CD14-positive monocyte (primary cell): ENCODE measurements around the gene JMJD6. TPM values are rescaled to one million over a fixed set of nuclear protein-coding genes. Genes with fewer than 3 reads are reported as not detected.
"Not testable (repeated sequence)": the region's sequence is repeated elsewhere in the genome, so short reads cannot be mapped to it uniquely, and the experiment has no call there.

Experiments used
- DNase-seq, 3 donors: peaks; one replicate each; pipeline ENCODE4 v3.0.0-alpha.2; 2011 to 2022
- H2AFZ ChIP-seq: 2 replicates; pipeline ENCODE4 v1.6.0; 2012; ENCODE audit warnings: mild to moderate bottlenecking, low read depth, low read length, inconsistent platforms; ENCODE audit not compliant: insufficient read depth, poor library complexity, severe bottlenecking
- H3K27ac ChIP-seq, 2 donors: 1 replicate in 1 of 2; 2 replicates in 1 of 2; pipeline ENCODE4 v1.5.1; 2012 to 2013; ENCODE audit warnings: low read length in 2 of 2, control low read depth in 1 of 2, inconsistent platforms in 1 of 2, low read depth in 1 of 2, mild to moderate bottlenecking in 1 of 2
- H3K27me3 ChIP-seq, 2 donors: one replicate each; pipeline versions ENCODE4 v1.6.0 to v1.6.1; 2011 to 2013; ENCODE audit warnings: low read length in 2 of 2; ENCODE audit not compliant: control insufficient read depth in 2 of 2, insufficient read depth in 2 of 2
- H3K36me3 ChIP-seq, 2 donors: replicated peaks in 1 of 2; 1 replicate in 1 of 2; 2 replicates in 1 of 2; pipeline versions ENCODE4 v1.5.1 to v1.6.1; 2012 to 2013; ENCODE audit warnings: low read length in 2 of 2, control low read depth in 1 of 2, inconsistent platforms in 1 of 2, mild to moderate bottlenecking in 1 of 2; ENCODE audit not compliant: insufficient read depth in 2 of 2, control insufficient read depth in 1 of 2
- H3K4me1 ChIP-seq, 2 donors: 1 replicate in 1 of 2; 2 replicates in 1 of 2; pipeline versions ENCODE4 v1.5.1 to v1.6.1; 2012 to 2013; ENCODE audit warnings: low read length in 2 of 2, control low read depth in 1 of 2, inconsistent platforms in 1 of 2, mild to moderate bottlenecking in 1 of 2, moderate library complexity in 1 of 2; ENCODE audit not compliant: insufficient read depth in 2 of 2, control insufficient read depth in 1 of 2
- H3K4me2 ChIP-seq: replicated peaks from 2 replicates; pipeline ENCODE3; 2012; ENCODE audit warnings: low read length, moderate library complexity, mild to moderate bottlenecking; ENCODE audit not compliant: poor library complexity, severe bottlenecking; ENCODE audit errors: extremely low read depth
- H3K4me3 ChIP-seq, 3 experiments: fragments of 200-600 bp in 1 of 3; sonication (generic) in 1 of 3; replicated peaks in 1 of 3; 1 replicate in 2 of 3; 2 replicates in 1 of 3; pipeline ENCODE4 v1.5.1; 2011 to 2013; ENCODE audit warnings: low read length in 3 of 3, mild to moderate bottlenecking in 3 of 3, control low read depth in 2 of 3, low read depth in 2 of 3, inconsistent platforms in 1 of 3, moderate library complexity in 1 of 3
- H3K79me2 ChIP-seq: 2 replicates; pipeline ENCODE4 v1.6.0; 2012; ENCODE audit warnings: mild to moderate bottlenecking, control low read depth, inconsistent platforms, low read length, moderate library complexity; ENCODE audit not compliant: insufficient read depth
- H3K9ac ChIP-seq: 2 replicates; pipeline ENCODE4 v1.6.0; 2017; ENCODE audit warnings: low read length, mild to moderate bottlenecking; ENCODE audit not compliant: insufficient read depth, poor library complexity, severe bottlenecking
- H3K9me3 ChIP-seq, 2 donors: replicated peaks in 1 of 2; 1 replicate in 1 of 2; 2 replicates in 1 of 2; pipeline versions ENCODE4 v1.5.1 to v1.6.1; 2012 to 2013; ENCODE audit warnings: low read length in 2 of 2, control low read depth in 1 of 2; ENCODE audit not compliant: control insufficient read depth in 1 of 2, insufficient read depth in 1 of 2
- H4K20me1 ChIP-seq: 2 replicates; pipeline ENCODE4 v1.6.0; 2012; ENCODE audit warnings: mild to moderate bottlenecking, low read length, control low read depth, moderate library complexity; ENCODE audit not compliant: insufficient read depth
- H3K27ac Mint-ChIP-seq, 7 donors: one replicate each; pipeline ENCODE4 v1.8.0; 2020; ENCODE audit warnings: mild to moderate bottlenecking in 7 of 7, mixed read lengths in 7 of 7, moderate library complexity in 6 of 7, inconsistent platforms in 2 of 7
- H3K27me3 Mint-ChIP-seq, 3 donors: one replicate each; pipeline ENCODE4 v1.8.0; 2021 to 2022; ENCODE audit warnings: low read depth in 3 of 3, mild to moderate bottlenecking in 3 of 3, mixed read lengths in 3 of 3, moderate library complexity in 3 of 3, inconsistent platforms in 1 of 3
- H3K36me3 Mint-ChIP-seq, 2 donors: one replicate each; pipeline ENCODE4 v1.8.0; 2020; ENCODE audit warnings: mixed read lengths in 2 of 2, inconsistent platforms in 1 of 2, mild to moderate bottlenecking in 1 of 2
- H3K4me1 Mint-ChIP-seq: one replicate; pipeline ENCODE4 v1.8.0; 2020; ENCODE audit warnings: mild to moderate bottlenecking, mixed read lengths
- H3K4me3 Mint-ChIP-seq, 2 donors: one replicate each; pipeline ENCODE4 v1.8.0; 2020; ENCODE audit warnings: mild to moderate bottlenecking in 2 of 2, mixed read lengths in 2 of 2, moderate library complexity in 1 of 2
- H3K9me3 Mint-ChIP-seq, 7 donors: one replicate each; pipeline ENCODE4 v1.8.0; 2020 to 2022; ENCODE audit warnings: mixed read lengths in 7 of 7, mild to moderate bottlenecking in 6 of 7, moderate library complexity in 6 of 7, inconsistent platforms in 2 of 7
- WGBS: methylation state at CpG from one replicate; pipeline ENCODE4 v1.1.5; 2013; ENCODE audit warnings: missing lambda C conversion rate; ENCODE audit not compliant: insufficient coverage; 5-methylcytosine and 5-hydroxymethylcytosine counted together
- intact Hi-C, 2 donors: fragments of 100-400 bp; cut with micrococcal nuclease; formaldehyde crosslinking; loops; one replicate each; pipeline versions ENCODE4 v1.15.0 to v1.15.1; 2023
- polyA plus RNA-seq, 3 donors: library from polyadenylated mRNA; depleted of rRNA in 1 of 3; unstranded in 2 of 3; stranded (reverse) in 1 of 3; fragments of 300-500 nt in 2 of 3; fragments of >200 nt in 1 of 3; fragmentation: Illumina TruSeq in 2 of 3; gene quantifications; 1 replicate in 2 of 3; 2 replicates in 1 of 3; pipeline ENCODE4 v1.2.3, GENCODE V29; 2012 to 2021
- TF ChIP-seq, protein P1 (sequence below): fragments of 200-600 bp; IDR thresholded peaks from one replicate; pipeline ENCODE4 v1.8.0; 2022; ENCODE audit warnings: antibody characterized with exemption, mild to moderate bottlenecking

The JMJD6 gene
- polyA plus RNA-seq, 3 donors = 24.6 to 75.0 (median 26.2) TPM

DNA sequence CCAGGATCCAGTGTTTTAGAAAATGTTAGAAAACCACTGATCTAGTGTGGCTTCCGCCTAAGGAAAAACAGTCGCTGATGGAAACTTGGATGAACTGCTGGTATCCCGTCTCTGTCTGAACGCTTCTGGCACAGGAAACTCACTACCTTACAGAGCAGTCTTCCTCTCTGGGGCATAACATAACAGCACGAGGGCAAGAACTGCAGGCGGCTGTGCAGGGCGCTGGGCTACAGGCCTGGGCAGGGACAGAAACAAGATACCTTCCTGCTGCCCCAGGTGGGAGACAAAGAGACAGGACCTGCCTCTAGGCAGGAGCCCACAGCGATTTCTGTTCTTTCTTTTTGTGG, 26.2 kb downstream of the JMJD6 start:
- Mint-ChIP-seq H3K27me3 (peaks cover 0 to 12% (median 8%) of the 10 kb centered on the region in 3 donors), H3K4me3 (no peak overlapping the region), H3K36me3 (no peaks in the 10 kb centered on the region), H3K4me1 (peaks cover 4% of the 10 kb centered on the region), H3K9me3 (no peaks in the 10 kb centered on the region), H3K27ac (no peak overlapping the region)
- WGBS = 90% methylated on average over 8 of the region's 8 CpGs
- H3K9me3 ChIP-seq = no peaks in the 10 kb centered on the region
- no peak for DNase-seq
- intact Hi-C loops = loop anchor here in 1 of 2 donors (10.0 kb wide), 1 partner anchor 175 kb away; no protein-coding TSS in a partner anchor
- no peak overlapping the region for H3K4me3 ChIP-seq
- H4K20me1 ChIP-seq = no peaks in the 10 kb centered on the region
- TF ChIP-seq, protein P1, sequence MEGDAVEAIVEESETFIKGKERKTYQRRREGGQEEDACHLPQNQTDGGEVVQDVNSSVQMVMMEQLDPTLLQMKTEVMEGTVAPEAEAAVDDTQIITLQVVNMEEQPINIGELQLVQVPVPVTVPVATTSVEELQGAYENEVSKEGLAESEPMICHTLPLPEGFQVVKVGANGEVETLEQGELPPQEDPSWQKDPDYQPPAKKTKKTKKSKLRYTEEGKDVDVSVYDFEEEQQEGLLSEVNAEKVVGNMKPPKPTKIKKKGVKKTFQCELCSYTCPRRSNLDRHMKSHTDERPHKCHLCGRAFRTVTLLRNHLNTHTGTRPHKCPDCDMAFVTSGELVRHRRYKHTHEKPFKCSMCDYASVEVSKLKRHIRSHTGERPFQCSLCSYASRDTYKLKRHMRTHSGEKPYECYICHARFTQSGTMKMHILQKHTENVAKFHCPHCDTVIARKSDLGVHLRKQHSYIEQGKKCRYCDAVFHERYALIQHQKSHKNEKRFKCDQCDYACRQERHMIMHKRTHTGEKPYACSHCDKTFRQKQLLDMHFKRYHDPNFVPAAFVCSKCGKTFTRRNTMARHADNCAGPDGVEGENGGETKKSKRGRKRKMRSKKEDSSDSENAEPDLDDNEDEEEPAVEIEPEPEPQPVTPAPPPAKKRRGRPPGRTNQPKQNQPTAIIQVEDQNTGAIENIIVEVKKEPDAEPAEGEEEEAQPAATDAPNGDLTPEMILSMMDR = no peak
- H3K79me2 ChIP-seq = no peaks in the 10 kb centered on the region
- H3K36me3 ChIP-seq = no peaks in the 10 kb centered on the region
- H3K27me3 ChIP-seq = no peaks in the 10 kb centered on the region
- H3K4me1 ChIP-seq = no peaks in the 10 kb centered on the region
- no peak overlapping the region for H3K9ac ChIP-seq
- no peak overlapping the region for H2AFZ ChIP-seq
- no peak overlapping the region for H3K4me2 ChIP-seq
- H3K27ac ChIP-seq = no peak overlapping the region

DNA sequence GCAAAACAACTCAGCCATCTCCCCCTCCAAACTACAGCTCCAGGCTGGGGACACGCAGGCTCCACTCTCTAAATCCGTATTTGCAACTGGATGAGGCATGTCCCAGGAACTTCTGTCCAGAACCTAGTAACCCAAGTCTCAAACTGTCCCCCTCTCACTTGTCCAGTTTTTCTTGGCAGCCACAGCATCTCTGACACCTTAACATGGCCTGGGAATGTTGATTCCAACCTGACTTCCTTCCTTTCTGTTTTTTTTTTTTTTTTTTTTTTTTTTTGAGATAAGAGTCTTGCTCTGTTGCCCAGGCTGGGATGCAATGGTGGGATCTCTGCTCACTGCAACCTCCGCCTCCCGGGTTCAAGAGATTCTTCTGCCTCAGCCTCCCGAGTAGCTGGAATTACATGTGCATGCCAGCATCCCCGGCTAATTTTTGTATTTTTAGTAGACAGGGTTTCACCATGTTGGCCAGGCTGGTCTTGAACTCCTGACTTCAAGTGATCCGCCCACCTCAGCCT, 27.9 kb downstream of the JMJD6 start:
- intact Hi-C loops = not testable (repeated sequence)
- H3K27me3 Mint-ChIP-seq = peaks cover 0 to 11% (median 8%) of the 10 kb centered on the region in 3 donors

More for the DNA sequence above, 27.9 kb downstream of the JMJD6 start:
- not testable (repeated sequence) for H3K27ac ChIP-seq, H4K20me1 ChIP-seq, H3K4me1 Mint-ChIP-seq, H3K4me3 ChIP-seq, H3K9me3 ChIP-seq, H3K27ac Mint-ChIP-seq, H3K4me2 ChIP-seq, H3K4me3 Mint-ChIP-seq, DNase-seq, H3K36me3 ChIP-seq, H2AFZ ChIP-seq, H3K36me3 Mint-ChIP-seq, H3K4me1 ChIP-seq, H3K27me3 ChIP-seq, H3K9ac ChIP-seq, H3K9me3 Mint-ChIP-seq, H3K79me2 ChIP-seq
- WGBS = 94% methylated on average over 5 of the region's 7 CpGs
